Breast epithelium (tissue), 3 donors: ENCODE measurements around the gene TMEM169.

Source experiments
- POLR2A ChIP-seq: fragments of 450-650 bp; IDR thresholded peaks from one replicate; pipeline ENCODE4 v1.6.1; 2016; ENCODE audit warnings: antibody characterized with exemption, mild to moderate bottlenecking, moderate library complexity
- POLR2AphosphoS5 ChIP-seq, 3 donors: sonication (generic); formaldehyde crosslinking; IDR thresholded peaks; one replicate each; pipeline ENCODE4 v1.6.1; 2017; ENCODE audit warnings: antibody characterized with exemption in 3 of 3

DNA sequence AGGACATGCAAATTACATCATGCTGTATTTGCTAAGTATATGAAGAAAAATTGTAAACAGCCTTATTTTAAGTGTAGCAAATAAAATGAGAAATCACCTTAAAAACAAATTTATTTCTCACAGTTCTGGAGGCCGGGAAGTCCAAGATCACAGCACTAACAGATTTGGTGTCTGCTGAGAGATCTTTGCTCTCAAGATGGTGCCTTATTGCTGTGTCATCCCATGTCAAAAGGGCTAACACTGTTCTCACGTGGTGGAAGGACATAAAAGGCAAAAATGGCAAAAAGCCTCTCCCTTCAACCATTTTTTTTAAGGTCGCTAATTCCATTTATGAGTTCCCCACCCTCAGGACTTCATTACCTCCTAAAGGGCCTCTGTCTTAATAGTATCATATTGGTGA lies 39.5 kb downstream of the TMEM169 start:
- TF ChIP-seq POLR2A = no peak
- no peak for TF ChIP-seq POLR2AphosphoS5 (IDR thresholded peaks at IDR 0.05)
